Measurements from ENCODE around the gene FAM120A. TPM values are rescaled to one million over a fixed set of nuclear protein-coding genes. Genes with fewer than 3 reads are reported as not detected.

The FAM120A gene
- total and polyA plus RNA-seq, 7 experiments from 2014 or later = 9.0 to 136 (median 80.2) TPM

DNA sequence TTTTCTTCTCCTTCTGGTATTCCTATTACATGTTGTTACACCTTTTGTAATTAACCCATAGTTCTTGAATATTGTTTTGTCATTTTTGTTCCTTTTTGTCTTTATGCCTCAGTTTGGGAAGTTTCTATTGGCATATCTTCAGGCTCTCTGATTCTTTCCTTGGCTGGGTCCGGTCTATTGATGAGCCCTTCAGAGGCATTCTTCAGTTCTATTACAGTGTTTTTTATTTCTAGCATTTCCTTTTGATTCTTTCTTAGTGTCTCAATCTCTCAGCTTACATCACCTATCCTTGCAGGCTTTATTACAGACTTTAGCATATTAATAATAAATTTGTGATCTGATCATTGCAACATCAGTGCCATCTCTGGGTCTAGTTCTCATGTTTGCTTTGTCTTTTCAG, 158.7 kb downstream of the FAM120A start:
- ChIA-PET CTCF (no interaction called here), POLR2A (no interaction called here)
- H3K4me1 ChIP-seq (ENCODE audit: control insufficient read depth in 2 of 2, insufficient read depth in 2 of 2, low read length in 2 of 2) = peaks cover 0 to 4% of the 10 kb centered on the region in 2 donors
- Mint-ChIP-seq H3K4me3 (peak overlapping the region in 1 of 10 donors; percentile 45), H3K4me1 (peaks cover 13 to 46% (median 31%) of the 10 kb centered on the region in 7 donors), H3K27ac (no peak overlapping the region), H3K36me3 (peaks cover 19 to 52% (median 43%) of the 10 kb centered on the region in 5 donors), H3K27me3 (no peaks in the 10 kb centered on the region), H3K9me3 (peaks cover 10 to 55% (median 25%) of the 10 kb centered on the region in 11 donors)
- H3K9me3 ChIP-seq (ENCODE audit: control insufficient read depth in 2 of 3, low read length in 3 of 3) = peaks cover 0 to 20% (median 4%) of the 10 kb centered on the region in 3 experiments
- H3K27ac ChIP-seq (ENCODE audit: low read depth, low read length) = no peak overlapping the region
- ATAC-seq = no peak
- H3K27me3 ChIP-seq (ENCODE audit: control insufficient read depth in 2 of 2, insufficient read depth in 2 of 2, low read length in 2 of 2) = no peaks in the 10 kb centered on the region
- no peak for DNase-seq
- no peak overlapping the region for H3K4me3 ChIP-seq (ENCODE audit: low read length)
- no peaks in the 10 kb centered on the region for H3K36me3 ChIP-seq (ENCODE audit: control insufficient read depth in 2 of 3, insufficient read depth in 3 of 3, low read length in 3 of 3)
- intact Hi-C loops (cut with micrococcal nuclease) = no loop called here

GRCh38 chr9:93612052-93612795, 160.7 kb downstream of the FAM120A start:
- intact Hi-C loops (cut with micrococcal nuclease) = no loop called here

GRCh38 chr9:93612796-93613154, 161.3 kb downstream of the FAM120A start:
- H3K36me3 ChIP-seq (ENCODE audit: control insufficient read depth in 2 of 3, insufficient read depth in 3 of 3, low read length in 3 of 3) = no peaks in the 10 kb centered on the region
- peaks cover 10 to 43% (median 18%) of the 10 kb centered on the region in 7 donors for H3K4me1 Mint-ChIP-seq
- no peak overlapping the region for H3K4me3 Mint-ChIP-seq

More at GRCh38 chr9:93612052-93612795, 160.7 kb downstream of the FAM120A start:
- H3K4me3 Mint-ChIP-seq = no peak overlapping the region
- no peaks in the 10 kb centered on the region for H3K27me3 ChIP-seq (ENCODE audit: control insufficient read depth in 2 of 2, insufficient read depth in 2 of 2, low read length in 2 of 2)
- peaks cover 11 to 37% (median 27%) of the 10 kb centered on the region in 5 donors for H3K36me3 Mint-ChIP-seq
- peaks cover 0 to 4% of the 10 kb centered on the region in 2 donors for H3K4me1 ChIP-seq (ENCODE audit: control insufficient read depth in 2 of 2, insufficient read depth in 2 of 2, low read length in 2 of 2)
- DNase-seq = no peak
- no peak for ATAC-seq
- no peak overlapping the region for H3K4me3 ChIP-seq (ENCODE audit: low read length)
- ChIA-PET CTCF (no interaction called here), POLR2A (no interaction called here)
- H3K27ac Mint-ChIP-seq = no peak overlapping the region
- H3K36me3 ChIP-seq (ENCODE audit: control insufficient read depth in 2 of 3, insufficient read depth in 3 of 3, low read length in 3 of 3) = no peaks in the 10 kb centered on the region
- peaks cover 0 to 20% (median 4%) of the 10 kb centered on the region in 3 experiments for H3K9me3 ChIP-seq (ENCODE audit: control insufficient read depth in 2 of 3, low read length in 3 of 3)
- no peaks in the 10 kb centered on the region for H3K27me3 Mint-ChIP-seq
- H3K9me3 Mint-ChIP-seq = peaks cover 5 to 38% (median 18%) of the 10 kb centered on the region in 11 donors
- no peak overlapping the region for H3K27ac ChIP-seq (ENCODE audit: low read depth, low read length)
- peaks cover 11 to 40% (median 18%) of the 10 kb centered on the region in 7 donors for H3K4me1 Mint-ChIP-seq

DNA sequence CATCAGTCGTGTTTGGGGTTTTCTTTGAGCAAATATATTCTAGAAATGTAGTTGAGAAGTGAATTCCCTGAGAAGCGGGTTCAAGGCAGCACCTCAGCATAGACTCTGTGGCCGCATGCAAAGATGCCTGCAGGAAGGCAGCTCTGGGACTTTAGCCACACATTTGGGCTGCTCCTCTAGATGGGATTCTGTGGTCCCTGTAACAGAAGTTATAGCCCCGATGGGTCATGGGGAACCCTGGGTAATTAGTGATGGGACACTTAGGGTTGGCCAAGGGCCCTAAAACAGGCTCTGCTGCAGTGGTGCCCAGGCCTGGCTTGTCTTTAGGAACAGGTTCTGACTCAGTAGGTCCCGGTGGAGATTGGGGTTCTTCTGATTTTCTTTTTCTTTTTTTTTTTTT, 161.7 kb downstream of the FAM120A start:
- Histone ChIP-seq H3K27ac (ENCODE audit: low read depth, low read length) (no peak overlapping the region), H3K27me3 (ENCODE audit: control insufficient read depth in 2 of 2, insufficient read depth in 2 of 2, low read length in 2 of 2) (no peaks in the 10 kb centered on the region), H3K4me1 (ENCODE audit: control insufficient read depth in 2 of 2, insufficient read depth in 2 of 2, low read length in 2 of 2) (peaks cover 0 to 4% of the 10 kb centered on the region in 2 donors), H3K36me3 (ENCODE audit: control insufficient read depth in 2 of 3, insufficient read depth in 3 of 3, low read length in 3 of 3) (no peaks in the 10 kb centered on the region), H3K9me3 (ENCODE audit: control insufficient read depth in 2 of 3, low read length in 3 of 3) (peaks cover 0 to 20% (median 4%) of the 10 kb centered on the region in 3 experiments), H3K4me3 (ENCODE audit: low read length) (no peak overlapping the region)
- peaks cover 7 to 33% (median 24%) of the 10 kb centered on the region in 5 donors for H3K36me3 Mint-ChIP-seq
- H3K27ac Mint-ChIP-seq = no peak overlapping the region
- ATAC-seq (no peak), DNase-seq (no peak)
- no peak overlapping the region for H3K4me3 Mint-ChIP-seq
- H3K9me3 Mint-ChIP-seq = peaks cover 4 to 30% (median 14%) of the 10 kb centered on the region in 11 donors
- CTCF ChIA-PET = no interaction called here
- intact Hi-C loops (cut with micrococcal nuclease) = no loop called here
- no peaks in the 10 kb centered on the region for H3K27me3 Mint-ChIP-seq
- POLR2A ChIA-PET = no interaction called here
- H3K4me1 Mint-ChIP-seq = peaks cover 10 to 45% (median 20%) of the 10 kb centered on the region in 7 donors

More at GRCh38 chr9:93612796-93613154, 161.3 kb downstream of the FAM120A start:
- ATAC-seq (no peak), DNase-seq (no peak)
- Histone ChIP-seq H3K27me3 (ENCODE audit: control insufficient read depth in 2 of 2, insufficient read depth in 2 of 2, low read length in 2 of 2) (no peaks in the 10 kb centered on the region), H3K4me1 (ENCODE audit: control insufficient read depth in 2 of 2, insufficient read depth in 2 of 2, low read length in 2 of 2) (peaks cover 0 to 4% of the 10 kb centered on the region in 2 donors), H3K4me3 (ENCODE audit: low read length) (no peak overlapping the region), H3K9me3 (ENCODE audit: control insufficient read depth in 2 of 3, low read length in 3 of 3) (peaks cover 0 to 20% (median 4%) of the 10 kb centered on the region in 3 experiments), H3K27ac (ENCODE audit: low read depth, low read length) (no peak overlapping the region)
- no peaks in the 10 kb centered on the region for H3K27me3 Mint-ChIP-seq
- H3K27ac Mint-ChIP-seq = no peak overlapping the region
- peaks cover 5 to 34% (median 16%) of the 10 kb centered on the region in 11 donors for H3K9me3 Mint-ChIP-seq
- POLR2A ChIA-PET = no interaction called here
- peaks cover 8 to 34% (median 25%) of the 10 kb centered on the region in 5 donors for H3K36me3 Mint-ChIP-seq
- CTCF ChIA-PET = no interaction called here
- intact Hi-C loops (cut with micrococcal nuclease) = no loop called here

GRCh38 chr9:93613791-93614190, 162.3 kb downstream of the FAM120A start:
- peaks cover 4 to 24% (median 14%) of the 10 kb centered on the region in 11 donors for H3K9me3 Mint-ChIP-seq
- ATAC-seq (no peak), DNase-seq (no peak)
- peaks cover 7 to 28% (median 24%) of the 10 kb centered on the region in 5 donors for H3K36me3 Mint-ChIP-seq
- H3K4me1 Mint-ChIP-seq = peaks cover 11 to 45% (median 26%) of the 10 kb centered on the region in 7 donors
- H3K4me1 ChIP-seq (ENCODE audit: control insufficient read depth in 2 of 2, insufficient read depth in 2 of 2, low read length in 2 of 2) = peaks cover 0 to 4% of the 10 kb centered on the region in 2 donors
- peak overlapping the region in 1 of 10 donors; percentile 63 for H3K4me3 Mint-ChIP-seq
- ChIA-PET POLR2A (no interaction called here), CTCF (no interaction called here)
- no peaks in the 10 kb centered on the region for H3K27me3 ChIP-seq (ENCODE audit: control insufficient read depth in 2 of 2, insufficient read depth in 2 of 2, low read length in 2 of 2)
- H3K27me3 Mint-ChIP-seq = no peaks in the 10 kb centered on the region
- intact Hi-C loops (cut with micrococcal nuclease) = no loop called here
- no peak overlapping the region for H3K27ac ChIP-seq (ENCODE audit: low read depth, low read length)
- H3K4me3 ChIP-seq (ENCODE audit: low read length) = no peak overlapping the region
- H3K9me3 ChIP-seq (ENCODE audit: control insufficient read depth in 2 of 3, low read length in 3 of 3) = peaks cover 0 to 19% (median 4%) of the 10 kb centered on the region in 3 experiments
- no peak overlapping the region for H3K27ac Mint-ChIP-seq
- H3K36me3 ChIP-seq (ENCODE audit: control insufficient read depth in 2 of 3, insufficient read depth in 3 of 3, low read length in 3 of 3) = no peaks in the 10 kb centered on the region

GRCh38 chr9:93614830-93615468, 163.5 kb downstream of the FAM120A start:
- peaks cover 3 to 14% (median 6%) of the 10 kb centered on the region in 11 donors for H3K9me3 Mint-ChIP-seq
- Histone ChIP-seq H3K4me1 (ENCODE audit: control insufficient read depth in 2 of 2, insufficient read depth in 2 of 2, low read length in 2 of 2) (peaks cover 0 to 4% of the 10 kb centered on the region in 2 donors), H3K9me3 (ENCODE audit: control insufficient read depth in 2 of 3, low read length in 3 of 3) (peaks cover 0 to 9% (median 4%) of the 10 kb centered on the region in 3 experiments), H3K27ac (ENCODE audit: low read depth, low read length) (no peak overlapping the region), H3K4me3 (ENCODE audit: low read length) (no peak overlapping the region), H3K36me3 (ENCODE audit: control insufficient read depth in 2 of 3, insufficient read depth in 3 of 3, low read length in 3 of 3) (no peaks in the 10 kb centered on the region), H3K27me3 (ENCODE audit: control insufficient read depth in 2 of 2, insufficient read depth in 2 of 2, low read length in 2 of 2) (no peaks in the 10 kb centered on the region)
- intact Hi-C loops (cut with micrococcal nuclease) = no loop called here
- ATAC-seq = no peak
- no peak for DNase-seq
- H3K36me3 Mint-ChIP-seq = peaks cover 5 to 19% (median 15%) of the 10 kb centered on the region in 5 donors
- H3K27ac Mint-ChIP-seq = no peak overlapping the region
- POLR2A ChIA-PET = no interaction called here
- H3K4me3 Mint-ChIP-seq = no peak overlapping the region
- H3K4me1 Mint-ChIP-seq = peaks cover 11 to 38% (median 29%) of the 10 kb centered on the region in 7 donors
- CTCF ChIA-PET = no interaction called here
- H3K27me3 Mint-ChIP-seq = no peaks in the 10 kb centered on the region
